ENCODE results near the gene NSFL1C.
"Not testable (repeated sequence)": the region's sequence is repeated elsewhere in the genome, so short reads cannot be mapped to it uniquely, and the experiment has no call there.

NSFL1C gene

DNA sequence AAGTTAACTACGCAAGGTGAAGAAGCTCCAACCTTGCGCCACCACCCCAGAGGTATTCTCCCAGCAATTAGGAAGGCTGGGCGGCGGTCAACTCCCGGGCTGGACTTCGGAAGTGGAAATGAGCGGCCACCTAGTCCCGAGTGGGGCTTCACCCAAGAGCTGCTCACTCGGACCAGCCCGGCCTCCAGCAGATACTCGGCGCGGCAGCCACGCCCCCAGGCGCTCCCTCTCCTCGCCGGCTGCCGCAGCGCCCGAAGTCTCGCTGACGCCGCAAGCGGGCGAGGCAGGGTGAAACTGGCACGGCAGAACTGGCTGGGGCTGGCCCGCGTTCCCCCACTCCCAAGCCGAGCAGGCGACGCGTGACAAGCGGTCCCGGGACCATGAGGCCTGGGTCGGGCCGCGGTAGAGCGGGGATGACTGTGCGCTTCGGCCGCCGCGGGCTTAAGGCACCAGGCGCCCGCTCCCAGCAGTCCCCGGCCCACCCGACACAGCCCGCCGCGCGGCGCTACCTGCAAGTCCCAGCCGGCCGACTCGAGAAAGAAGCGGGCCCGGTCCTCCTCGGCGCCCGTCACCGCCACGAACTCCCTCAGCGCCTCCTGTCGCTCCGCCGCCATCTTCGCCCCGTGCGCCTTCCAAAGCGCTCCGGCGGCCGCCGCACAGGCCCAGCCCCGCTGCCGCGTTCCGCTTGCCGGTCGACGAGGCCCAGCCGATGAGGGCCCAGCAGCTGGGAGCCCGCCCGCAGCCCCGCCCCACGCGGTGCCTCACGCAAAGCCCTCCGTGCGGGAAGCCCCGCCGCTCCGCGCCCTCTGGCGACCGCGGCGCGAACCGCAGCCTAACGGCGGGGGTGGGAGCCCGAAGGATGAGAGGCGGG is at the start of gene NSFL1C:
Gene NSFL1C (minus strand): TSS at position 639 of the 871 bp plus-strand sequence. CDS start 25 bp downstream, at position 614.
- peak; percentile 92 to 95 for DNase-seq (ENCODE audit: low read depth in 1 of 2, low spot score in 1 of 2)

DNA sequence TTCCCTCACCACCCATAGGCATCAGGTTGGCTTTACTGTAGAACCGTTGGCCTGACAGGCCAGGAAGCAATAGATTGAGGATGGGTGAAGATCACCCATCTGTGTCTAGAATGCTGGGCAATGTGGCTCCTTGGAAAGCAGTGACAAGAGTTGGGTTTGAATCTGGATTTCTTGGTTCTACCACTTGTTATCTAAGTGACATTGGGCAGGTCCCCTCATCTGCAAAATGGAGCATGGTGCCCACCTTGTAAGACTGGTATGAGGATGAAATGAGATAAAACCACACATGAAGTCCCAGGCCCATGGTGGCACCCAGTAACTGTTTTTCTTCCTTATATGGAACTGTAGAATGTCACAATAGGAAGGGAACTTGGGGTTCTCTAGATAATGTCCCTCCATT is 47.2 kb upstream of the NSFL1C start:
- DNase-seq (ENCODE audit: low read depth in 1 of 2, low spot score in 1 of 2) = no peak

DNA sequence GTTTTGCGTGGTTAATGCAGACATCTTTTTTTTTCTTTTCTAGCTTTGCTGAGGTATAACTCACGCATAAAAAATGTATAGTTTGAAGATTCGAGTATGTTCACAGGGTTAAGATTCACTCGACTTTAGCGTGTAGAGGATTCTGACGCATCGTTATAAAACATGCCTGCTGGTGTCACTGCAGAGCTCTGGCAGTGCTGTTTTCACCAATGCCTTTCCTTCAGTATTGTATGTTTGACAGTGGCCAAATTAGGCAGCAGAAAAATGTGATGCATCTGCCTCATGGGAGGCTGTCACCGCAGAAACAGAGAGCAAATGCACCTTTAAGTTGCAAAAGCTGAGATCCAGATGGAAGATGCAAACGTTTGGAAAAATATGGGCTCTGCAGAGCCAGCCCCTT is 42.6 kb upstream of the NSFL1C start:
- peak in 1 of 2 donors; percentile 14 for DNase-seq (ENCODE audit: low read depth in 1 of 2, low spot score in 1 of 2)

DNA sequence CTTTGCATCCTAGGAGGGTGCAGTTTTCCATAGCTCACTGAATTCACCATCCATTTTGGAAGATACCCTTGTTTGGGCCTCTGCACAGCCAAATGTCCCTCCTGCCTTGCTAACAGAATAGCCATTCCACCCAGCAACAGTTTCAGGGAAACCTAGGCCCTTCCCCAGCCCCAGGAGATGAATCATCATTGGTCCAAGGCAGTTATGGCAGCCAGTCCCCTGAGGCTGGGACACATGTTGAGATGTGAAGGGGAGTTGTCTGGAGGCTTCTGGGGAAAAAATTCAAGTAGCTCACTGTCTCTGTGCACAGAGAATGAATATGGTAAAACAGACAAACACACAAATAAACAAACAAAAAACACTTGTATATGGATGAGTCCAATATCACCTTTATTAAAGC is 41.9 kb upstream of the NSFL1C start:
- no peak for DNase-seq (ENCODE audit: low read depth in 1 of 2, low spot score in 1 of 2)

DNA sequence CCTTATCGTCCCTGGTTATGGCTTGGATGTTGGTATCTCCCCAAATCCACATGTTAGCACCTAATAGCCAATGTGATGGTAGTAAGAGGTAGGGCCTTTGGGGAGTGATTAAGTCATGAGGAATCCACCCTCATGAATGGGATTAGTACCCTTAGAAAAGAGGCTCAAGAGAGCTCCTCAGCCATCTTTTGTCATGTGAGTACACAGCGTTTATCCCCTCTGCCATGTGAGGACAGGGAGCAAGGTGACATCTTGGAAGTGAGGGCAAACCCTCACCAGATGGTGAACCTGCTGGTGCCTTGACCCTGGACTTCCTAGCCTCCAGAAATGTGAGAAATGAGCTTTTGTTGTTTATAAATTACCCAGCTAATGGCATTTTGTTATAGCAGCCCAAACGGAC is 40.6 kb upstream of the NSFL1C start:
- DNase-seq (ENCODE audit: low read depth in 1 of 2, low spot score in 1 of 2) = no peak

DNA sequence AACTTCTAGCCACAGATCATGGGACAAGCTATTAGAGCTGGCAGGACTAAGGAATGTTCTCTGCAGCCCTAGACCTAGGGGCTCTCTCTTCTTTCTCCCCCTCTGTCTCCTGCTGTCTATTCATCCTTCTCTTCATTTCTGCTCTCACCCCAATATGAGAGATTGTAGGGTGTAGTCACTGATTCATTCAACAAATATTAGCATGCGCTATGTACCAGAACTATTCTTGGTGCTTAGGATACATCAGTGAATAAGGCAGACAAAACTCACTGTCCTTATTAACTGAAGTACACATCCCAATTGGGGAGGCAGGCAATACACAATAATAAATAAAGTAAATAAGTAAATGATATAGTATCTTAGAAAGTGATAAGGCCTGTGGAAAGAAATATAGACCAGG is 39.2 kb upstream of the NSFL1C start:
- DNase-seq (ENCODE audit: low read depth in 1 of 2, low spot score in 1 of 2) = no peak

DNA sequence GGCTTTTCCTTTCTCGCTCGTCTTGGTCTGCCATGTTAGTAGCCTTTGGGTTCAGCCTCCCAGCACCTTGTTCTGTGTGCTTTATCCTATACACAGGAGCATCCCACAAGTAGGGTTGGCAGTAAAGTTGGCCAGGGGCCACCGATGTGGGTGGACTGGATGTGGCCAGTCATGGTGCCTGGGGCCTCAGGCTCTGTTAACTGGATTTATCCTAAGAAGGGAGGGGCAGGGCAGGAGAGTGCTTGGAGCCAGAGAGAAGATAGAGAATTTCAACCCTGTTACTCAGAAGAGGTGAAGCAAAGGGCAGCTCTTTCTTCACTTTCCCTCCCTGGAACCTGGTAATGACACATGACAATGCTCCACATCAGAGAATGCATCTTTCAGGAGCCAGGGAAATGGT is 38.7 kb upstream of the NSFL1C start:
- DNase-seq (ENCODE audit: low read depth in 1 of 2, low spot score in 1 of 2) = no peak

DNA sequence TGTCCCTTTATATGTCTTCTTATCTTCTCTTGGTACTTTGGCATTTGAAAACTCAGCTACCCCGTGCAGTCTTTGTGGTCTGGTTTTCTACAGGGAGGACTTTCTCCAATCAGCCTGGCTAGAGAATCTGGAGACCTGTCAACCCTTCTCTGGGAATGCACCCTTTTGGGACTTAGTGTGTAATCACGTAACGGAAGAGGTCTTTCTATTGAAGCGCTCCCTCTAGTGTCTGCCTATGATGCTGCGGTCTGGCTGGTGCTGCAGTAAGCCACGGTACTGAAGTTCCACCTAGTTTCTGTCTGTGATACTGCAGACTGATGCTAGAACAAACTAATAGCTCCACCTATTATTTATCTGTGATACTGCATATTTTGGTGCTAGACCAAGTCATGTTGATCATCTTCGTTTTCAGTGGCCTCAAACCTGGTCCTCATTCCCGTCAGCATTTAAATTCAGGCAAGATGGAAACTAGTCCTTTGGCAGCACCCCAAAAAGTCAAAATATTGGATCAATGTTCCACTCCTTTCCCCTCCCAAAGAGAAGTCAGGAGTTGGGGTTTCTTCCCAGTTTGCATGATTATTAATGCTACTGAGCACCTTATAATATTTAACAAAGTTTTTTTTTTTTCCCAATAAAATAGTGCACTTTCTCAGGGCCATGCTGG is 37.0 kb upstream of the NSFL1C start:
- DNase-seq (ENCODE audit: low read depth in 1 of 2, low spot score in 1 of 2) = peak; percentile 37 to 78

DNA sequence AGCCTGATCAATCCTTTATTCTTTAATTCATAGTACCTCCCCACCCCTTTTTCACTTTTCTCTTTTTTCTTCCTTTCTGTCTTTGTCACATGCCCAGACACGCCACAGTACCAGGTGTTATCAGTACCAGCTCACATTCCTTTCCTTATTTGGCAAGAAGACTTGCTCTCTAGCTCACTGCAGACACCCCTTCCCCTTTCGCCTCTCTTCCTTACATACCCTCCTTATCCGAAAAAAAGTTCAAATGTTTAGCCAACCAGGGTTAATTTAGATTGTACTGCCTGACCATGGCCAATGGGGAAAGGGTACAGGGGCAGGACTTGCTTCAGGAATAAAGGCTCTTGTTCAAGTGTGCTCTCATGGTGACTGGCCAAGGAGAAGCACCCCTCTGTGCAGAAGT is 33.8 kb upstream of the NSFL1C start:
- DNase-seq (ENCODE audit: low read depth in 1 of 2, low spot score in 1 of 2) = no peak

DNA sequence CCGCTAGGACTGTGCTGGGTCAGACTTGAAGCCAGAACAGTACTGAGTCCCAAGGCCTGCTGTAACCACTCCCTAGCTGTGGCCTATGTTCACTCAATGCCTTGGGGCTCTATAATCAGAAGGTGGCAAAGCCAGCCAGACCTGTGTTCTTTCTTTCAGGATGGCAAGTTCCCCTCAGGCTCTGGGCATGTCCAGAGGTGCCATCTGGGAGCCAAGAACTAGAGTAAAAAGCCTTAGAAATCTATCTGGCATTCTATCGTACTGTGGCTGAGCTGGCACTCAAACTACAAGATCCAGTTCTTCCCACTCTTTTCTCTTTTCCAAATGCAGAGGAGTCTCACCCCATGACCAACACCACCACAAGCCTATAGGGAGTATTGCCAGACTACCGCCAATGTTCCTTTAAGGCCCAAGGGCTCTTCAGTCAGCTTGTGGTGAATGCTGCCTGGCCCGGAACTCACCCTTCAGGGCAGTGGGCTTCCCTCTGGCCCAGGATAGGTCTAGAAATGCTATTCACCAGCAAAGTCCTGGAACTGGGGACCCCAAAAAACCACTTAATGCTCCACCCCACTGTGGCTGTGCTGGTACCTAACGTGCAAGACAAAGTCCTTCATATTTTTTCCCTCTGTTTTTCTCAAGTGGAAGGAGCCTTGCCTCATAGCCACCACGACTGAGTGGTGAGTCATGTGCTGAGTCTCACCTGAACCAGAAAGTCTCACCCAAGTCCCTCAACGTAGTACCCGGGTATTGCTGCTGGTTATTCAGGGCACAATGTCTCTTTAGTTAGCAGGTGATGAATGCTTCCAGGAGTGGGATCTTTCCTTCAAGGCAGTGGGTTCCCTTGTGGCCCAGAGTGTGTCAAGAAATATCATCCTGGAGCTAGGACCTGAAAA is 33.1 kb upstream of the NSFL1C start:
- DNase-seq (ENCODE audit: low read depth in 1 of 2, low spot score in 1 of 2) = no peak

DNA sequence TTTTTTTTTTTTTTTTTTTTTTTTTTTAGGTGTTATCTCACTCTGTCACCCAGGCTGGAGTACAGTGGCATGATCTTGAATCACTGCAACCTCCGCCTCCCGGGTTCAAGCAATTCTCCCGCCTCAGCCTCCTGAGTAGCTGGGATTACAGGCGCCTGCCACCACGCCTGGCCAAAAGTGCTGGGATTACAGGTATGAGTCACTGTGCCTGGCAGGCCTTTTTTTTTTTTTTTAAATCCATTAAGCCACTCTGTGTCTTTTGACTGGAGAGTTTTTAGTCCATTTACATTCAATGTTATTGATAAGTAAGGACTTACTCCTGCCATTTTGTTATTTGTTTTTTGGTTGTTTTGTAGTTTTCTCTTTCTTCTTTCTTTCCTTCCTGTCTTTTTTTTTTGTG is 30.7 kb upstream of the NSFL1C start:
- not testable (repeated sequence) for DNase-seq (ENCODE audit: low read depth in 1 of 2, low spot score in 1 of 2)

DNA sequence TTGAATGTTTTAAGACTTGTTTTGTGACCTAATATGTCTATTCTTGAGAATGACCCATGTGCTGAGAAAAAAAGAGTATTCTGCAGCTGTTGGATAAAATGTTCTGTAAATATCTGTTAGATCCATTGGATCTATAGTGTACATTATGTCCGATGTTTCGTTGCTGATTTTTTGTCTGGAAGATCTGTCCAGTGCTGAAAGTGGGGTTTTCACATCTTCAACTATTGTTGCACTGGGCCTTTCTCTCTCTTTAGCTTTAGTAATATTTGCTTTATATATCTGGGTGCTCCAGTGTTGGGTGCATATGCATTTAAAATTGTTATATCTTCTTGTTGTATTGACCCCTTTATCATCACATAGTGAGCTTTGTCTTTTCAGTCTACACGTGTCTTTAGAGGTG is 30.3 kb upstream of the NSFL1C start:
- DNase-seq (ENCODE audit: low read depth in 1 of 2, low spot score in 1 of 2) = no peak

DNA sequence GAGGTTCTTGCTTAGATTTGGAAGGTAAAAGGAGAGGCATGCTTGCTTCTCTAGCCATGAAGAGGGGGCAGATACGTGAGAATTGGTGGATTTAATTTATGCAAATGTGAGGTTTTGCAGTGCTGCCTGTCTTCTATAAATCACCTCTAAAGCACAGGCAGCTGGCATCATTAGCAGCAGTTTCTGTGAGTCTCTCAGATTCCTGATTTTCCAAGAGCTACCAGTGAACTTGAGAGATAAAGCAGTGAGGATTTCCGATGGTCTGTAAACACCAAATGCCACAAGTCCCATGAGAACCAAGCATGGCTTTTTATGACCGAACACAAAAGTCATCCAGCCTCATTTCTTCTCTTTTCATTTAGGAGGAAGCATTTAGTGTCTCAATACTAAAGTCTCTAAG is 27.8 kb upstream of the NSFL1C start:
- no peak for DNase-seq (ENCODE audit: low read depth in 1 of 2, low spot score in 1 of 2)

DNA sequence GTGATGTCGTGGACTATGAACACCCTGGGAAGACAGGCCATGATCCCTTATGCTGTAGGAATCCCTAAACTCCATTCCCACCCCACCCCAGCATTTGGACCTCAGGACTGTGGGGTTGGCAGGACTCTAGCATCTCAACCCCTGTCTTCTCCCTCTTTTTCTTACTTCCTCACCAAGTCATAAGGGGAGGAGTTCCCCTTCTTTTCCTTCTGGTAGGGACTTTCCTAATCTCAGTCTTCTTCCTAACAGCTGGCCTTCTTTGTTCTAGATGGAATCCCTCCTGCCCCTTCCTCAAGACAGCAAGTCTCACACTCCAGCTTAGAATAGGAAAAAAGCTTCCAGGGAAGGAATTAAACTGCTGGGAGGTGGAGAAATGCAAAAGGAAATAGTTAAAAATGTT is 26.9 kb upstream of the NSFL1C start:
- no peak for DNase-seq (ENCODE audit: low read depth in 1 of 2, low spot score in 1 of 2)

DNA sequence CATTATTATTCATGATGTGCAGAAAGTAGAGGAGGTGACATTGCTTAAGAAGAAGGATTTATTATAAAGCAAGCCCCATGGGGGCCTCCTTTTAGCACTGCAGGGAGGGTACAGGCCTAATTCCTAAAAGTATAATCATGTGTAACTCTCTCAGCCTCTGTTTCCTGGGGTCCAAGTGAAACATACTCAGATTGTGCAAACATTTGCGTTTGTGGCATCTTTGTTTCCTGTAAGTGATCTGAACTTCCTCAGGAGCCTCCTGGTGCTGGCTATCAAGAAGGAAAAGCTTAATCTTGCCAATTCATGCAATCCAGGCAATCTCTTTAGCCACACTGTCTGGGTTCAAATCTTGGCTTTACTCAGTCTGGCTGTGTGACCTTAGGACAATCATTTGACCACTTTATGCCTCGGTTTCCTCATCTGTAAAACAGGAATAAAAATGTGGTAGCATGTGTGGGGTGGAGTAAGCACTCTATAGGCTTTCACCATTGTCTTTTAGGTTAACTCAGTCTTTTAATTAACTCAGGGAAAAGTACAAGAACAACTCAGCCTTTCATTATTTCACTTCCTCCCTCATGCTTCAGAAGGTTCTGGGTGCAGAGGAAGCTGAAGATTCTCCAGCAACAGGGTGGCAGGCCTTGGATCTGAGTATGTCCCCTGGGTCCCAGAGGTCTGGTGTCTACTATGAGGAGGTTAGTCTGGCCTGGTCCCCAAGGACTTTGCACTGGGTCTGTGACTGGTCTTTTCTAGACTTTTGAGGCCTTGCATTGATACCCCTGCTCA is 25.4 kb upstream of the NSFL1C start:
- no peak for DNase-seq (ENCODE audit: low read depth in 1 of 2, low spot score in 1 of 2)

DNA sequence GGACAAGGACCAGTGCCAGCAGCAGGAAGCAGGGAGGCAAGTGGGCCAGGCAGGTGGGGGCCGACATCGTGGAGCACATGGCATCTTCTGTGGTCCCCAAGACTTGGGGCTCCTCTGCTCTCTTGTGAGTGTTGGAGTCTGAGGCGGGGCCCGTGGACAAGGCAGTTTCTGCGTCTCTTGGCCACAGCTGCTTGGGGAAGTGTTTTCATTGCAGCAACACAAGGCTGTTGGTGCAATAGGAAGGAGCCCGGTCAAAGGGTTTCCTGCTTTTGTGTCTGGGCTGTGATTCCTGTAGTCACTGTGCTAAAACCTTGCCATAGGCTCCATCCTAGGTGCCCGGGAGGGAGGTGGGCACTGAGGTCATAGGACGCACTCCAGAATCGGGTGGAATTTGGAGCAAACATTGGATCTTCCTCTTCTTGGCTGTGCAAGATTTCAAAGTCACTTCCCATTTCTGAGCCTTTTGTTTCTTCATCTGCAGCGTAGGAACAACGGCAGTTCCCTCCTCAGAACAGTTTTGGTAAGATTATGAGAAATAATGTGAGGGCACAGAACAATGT is 24.7 kb upstream of the NSFL1C start, which contains the start of gene SIRPB2:
Gene SIRPB2 (minus strand): TSS at position 140 of the 560 bp plus-strand sequence. CDS start 61 bp downstream, at position 79.
- DNase-seq (ENCODE audit: low read depth in 1 of 2, low spot score in 1 of 2) = no peak

DNA sequence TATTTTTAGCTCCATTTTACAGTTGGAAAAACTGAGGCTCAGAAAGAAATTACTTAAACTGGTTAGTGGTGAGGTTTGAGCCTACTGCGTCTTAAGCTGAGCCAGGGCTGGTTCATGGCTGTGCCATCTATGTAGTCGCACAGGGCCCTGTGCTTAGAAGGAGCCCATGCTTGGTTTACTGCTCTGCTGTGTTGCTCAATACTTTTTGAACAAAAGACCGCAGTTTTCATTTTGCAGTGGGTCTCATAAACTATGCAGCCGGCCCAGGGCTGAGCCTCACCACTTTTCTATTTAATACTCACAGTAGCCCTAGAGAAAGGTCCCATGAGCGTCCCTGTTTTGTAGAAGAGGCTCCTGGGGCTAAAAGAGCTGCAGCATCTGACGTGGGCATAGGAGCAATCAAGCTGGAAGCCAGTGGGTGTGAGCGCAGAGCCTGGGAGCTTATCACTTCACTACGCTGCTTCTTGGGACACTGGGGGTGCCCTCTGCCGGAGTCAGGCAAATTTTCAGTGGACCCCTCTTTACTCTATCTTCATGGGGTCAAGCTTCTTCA is 24.1 kb upstream of the NSFL1C start:
- DNase-seq (ENCODE audit: low read depth in 1 of 2, low spot score in 1 of 2) = no peak

DNA sequence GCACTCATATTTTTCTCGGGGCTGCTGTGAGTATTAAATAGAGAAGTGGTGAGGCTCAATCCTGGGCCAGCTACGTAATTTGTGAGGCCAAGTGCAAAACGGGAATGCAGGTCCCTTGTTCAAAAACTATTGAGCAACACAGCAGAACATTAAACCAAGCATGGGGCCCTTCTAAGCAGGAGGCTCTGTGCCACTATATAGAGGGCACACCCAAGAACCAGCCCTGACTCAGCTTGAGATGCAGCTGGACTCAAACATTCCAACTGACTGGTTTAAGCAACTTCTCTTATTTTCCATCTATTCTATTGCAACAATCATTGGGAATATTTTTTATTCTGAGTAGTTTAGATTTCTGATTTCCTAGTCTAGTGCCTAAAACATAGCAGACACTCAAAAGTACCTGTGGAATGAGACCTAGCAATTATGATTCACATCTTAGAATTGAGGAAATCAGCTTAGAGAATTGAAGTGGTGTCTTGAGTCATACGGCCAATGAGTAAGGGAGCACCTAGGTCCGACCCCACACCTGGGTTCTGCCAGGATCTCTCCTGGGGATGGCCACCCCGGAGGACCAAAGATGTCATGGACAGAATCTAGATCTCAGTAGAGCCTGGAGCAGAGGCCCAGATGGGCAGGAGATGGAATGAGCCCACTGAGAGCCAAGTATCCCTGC is 23.3 kb upstream of the NSFL1C start:
- DNase-seq (ENCODE audit: low read depth in 1 of 2, low spot score in 1 of 2) = no peak

DNA sequence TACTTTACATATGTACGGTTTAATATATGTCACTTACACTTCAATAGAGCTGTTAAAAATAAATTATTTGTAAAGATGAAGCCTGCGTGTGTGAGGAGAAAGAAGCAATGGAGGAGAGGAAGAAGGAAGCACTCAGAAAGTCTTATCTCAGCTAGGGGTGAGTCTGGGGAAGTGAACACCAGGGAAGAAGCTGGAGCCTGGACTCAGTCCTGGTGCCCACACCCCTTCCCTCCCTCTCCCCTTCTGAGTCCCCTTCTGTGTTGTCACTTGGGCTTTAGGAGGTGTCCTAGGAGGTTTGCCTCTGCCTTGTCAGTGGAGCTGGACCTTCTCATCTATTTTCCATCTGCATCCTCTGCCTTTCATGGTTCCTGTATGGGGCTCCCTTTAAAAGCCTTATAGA is 22.7 kb upstream of the NSFL1C start:
- no peak for DNase-seq (ENCODE audit: low read depth in 1 of 2, low spot score in 1 of 2)

DNA sequence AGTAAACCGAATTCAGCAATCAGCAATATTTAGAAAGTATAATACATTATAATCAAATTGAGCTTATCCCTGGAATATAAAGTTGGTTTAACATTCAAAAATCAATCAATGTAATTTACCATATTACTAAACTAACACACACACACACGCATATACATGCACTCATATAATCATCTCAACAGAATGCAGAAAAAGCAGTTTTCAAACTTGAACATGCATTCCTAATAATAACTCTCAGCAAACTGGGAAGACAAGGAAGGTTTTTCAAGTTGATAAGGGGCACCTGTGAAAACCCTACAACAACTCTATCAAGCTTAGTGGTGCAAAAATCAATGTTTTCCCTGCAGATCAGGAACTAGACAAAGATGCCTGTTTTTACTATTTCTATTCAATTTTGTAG is 19.9 kb upstream of the NSFL1C start:
- DNase-seq (ENCODE audit: low read depth in 1 of 2, low spot score in 1 of 2) = no peak

Data from activated CD4-positive, alpha-beta T cell treated with anti-CD3 and anti-CD28 coated beads, Interleukin-2, amount 50 U/mL, for 24 hours (primary cell).